Suprapubic skin (tissue), 4 donors: ENCODE data around the gene TCF7L2. TPM values are rescaled to one million over a fixed set of nuclear protein-coding genes. Genes with fewer than 3 reads are reported as not detected.

Source experiments
- DNase-seq, 2 donors: peaks; one replicate each; pipeline ENCODE4 v3.0.0-alpha.2; 2019; ENCODE audit warnings: low spot score in 2 of 2
- H3K27ac ChIP-seq: fragments of 200-600 bp; sonication (generic); one replicate; pipeline ENCODE4 v1.5.1; 2019
- H3K27me3 ChIP-seq: fragments of 200-600 bp; sonication (generic); one replicate; pipeline ENCODE4 v1.5.1; 2019
- H3K36me3 ChIP-seq: fragments of 200-600 bp; sonication (generic); one replicate; pipeline ENCODE4 v1.5.1; 2019
- H3K4me1 ChIP-seq: fragments of 200-600 bp; sonication (generic); one replicate; pipeline ENCODE4 v1.5.1; 2019
- H3K4me3 ChIP-seq: fragments of 200-600 bp; sonication (generic); one replicate; pipeline ENCODE4 v1.5.1; 2019; ENCODE audit warnings: mild to moderate bottlenecking
- H3K9me3 ChIP-seq: fragments of 200-600 bp; sonication (generic); one replicate; pipeline ENCODE4 v1.5.1; 2019
- EP300 ChIP-seq: sonication (generic); formaldehyde crosslinking; IDR thresholded peaks from one replicate; pipeline ENCODE4 v1.6.1; 2017; ENCODE audit warnings: antibody characterized with exemption
- POLR2A ChIP-seq, 2 donors: fragments of 450-650 bp; IDR thresholded peaks; one replicate each; pipeline ENCODE4 v1.6.1; 2017; ENCODE audit warnings: antibody characterized with exemption in 2 of 2, mild to moderate bottlenecking in 2 of 2, moderate library complexity in 2 of 2
- POLR2AphosphoS5 ChIP-seq, 3 donors: sonication (generic); formaldehyde crosslinking; IDR thresholded peaks; one replicate each; pipeline ENCODE4 v1.6.1; 2017; ENCODE audit warnings: antibody characterized with exemption in 3 of 3
- WGBS: methylation state at CpG from one replicate; pipeline ENCODE4 v1.1.5; 2018; 5-methylcytosine and 5-hydroxymethylcytosine counted together
- total RNA-seq, 4 donors: library from RNA; depleted of rRNA; stranded (reverse); fragments of >200 nt; gene quantifications; one replicate each; pipeline ENCODE4 v1.1.0, GENCODE V29; 2016
- TF ChIP-seq, protein P1 (sequence below), 2 donors: fragments of 200-600 bp in 1 of 2; fragments of 450-650 bp in 1 of 2; sonication (generic) in 1 of 2; IDR thresholded peaks; one replicate each; pipeline ENCODE4 v1.5.1; 2016 to 2019; ENCODE audit warnings: antibody characterized with exemption in 2 of 2, mild to moderate bottlenecking in 1 of 2, moderate library complexity in 1 of 2

The TCF7L2 gene
- total RNA-seq, 4 donors from 2014 or later = 9.9 to 23.3 (median 15.2) TPM

DNA sequence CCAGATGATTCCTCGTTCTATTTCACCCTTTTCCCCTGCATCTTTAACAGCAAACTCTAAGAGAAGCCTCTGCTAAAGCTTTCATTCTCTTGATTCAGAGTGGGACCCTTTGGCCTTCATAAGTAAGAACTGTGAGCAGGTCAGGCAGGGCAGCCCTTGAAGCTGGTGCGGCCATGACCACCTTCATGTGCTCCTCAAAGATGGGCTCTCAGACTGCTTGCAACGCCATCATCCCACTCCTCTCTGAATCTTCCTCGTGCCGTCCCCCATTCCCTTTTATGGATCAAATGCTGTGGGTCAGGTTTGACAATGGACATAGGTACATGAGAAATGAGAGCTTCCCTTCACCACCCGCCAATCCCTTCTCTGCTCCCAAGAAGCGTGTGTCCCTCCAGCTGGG is 207.4 kb downstream of the TCF7L2 start:
- Histone ChIP-seq H3K27me3 (no peaks in the 10 kb centered on the region), H3K4me3 (no peak overlapping the region), H3K4me1 (no peaks in the 10 kb centered on the region), H3K36me3 (peaks cover 72% of the 10 kb centered on the region), H3K27ac (no peak overlapping the region), H3K9me3 (no peaks in the 10 kb centered on the region)
- DNase-seq = no peak
- WGBS = 95% methylated on average over 7 of the region's 7 CpGs
- TF ChIP-seq, protein P1, sequence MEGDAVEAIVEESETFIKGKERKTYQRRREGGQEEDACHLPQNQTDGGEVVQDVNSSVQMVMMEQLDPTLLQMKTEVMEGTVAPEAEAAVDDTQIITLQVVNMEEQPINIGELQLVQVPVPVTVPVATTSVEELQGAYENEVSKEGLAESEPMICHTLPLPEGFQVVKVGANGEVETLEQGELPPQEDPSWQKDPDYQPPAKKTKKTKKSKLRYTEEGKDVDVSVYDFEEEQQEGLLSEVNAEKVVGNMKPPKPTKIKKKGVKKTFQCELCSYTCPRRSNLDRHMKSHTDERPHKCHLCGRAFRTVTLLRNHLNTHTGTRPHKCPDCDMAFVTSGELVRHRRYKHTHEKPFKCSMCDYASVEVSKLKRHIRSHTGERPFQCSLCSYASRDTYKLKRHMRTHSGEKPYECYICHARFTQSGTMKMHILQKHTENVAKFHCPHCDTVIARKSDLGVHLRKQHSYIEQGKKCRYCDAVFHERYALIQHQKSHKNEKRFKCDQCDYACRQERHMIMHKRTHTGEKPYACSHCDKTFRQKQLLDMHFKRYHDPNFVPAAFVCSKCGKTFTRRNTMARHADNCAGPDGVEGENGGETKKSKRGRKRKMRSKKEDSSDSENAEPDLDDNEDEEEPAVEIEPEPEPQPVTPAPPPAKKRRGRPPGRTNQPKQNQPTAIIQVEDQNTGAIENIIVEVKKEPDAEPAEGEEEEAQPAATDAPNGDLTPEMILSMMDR (IDR thresholded peaks at IDR 0.05) = no peak

DNA sequence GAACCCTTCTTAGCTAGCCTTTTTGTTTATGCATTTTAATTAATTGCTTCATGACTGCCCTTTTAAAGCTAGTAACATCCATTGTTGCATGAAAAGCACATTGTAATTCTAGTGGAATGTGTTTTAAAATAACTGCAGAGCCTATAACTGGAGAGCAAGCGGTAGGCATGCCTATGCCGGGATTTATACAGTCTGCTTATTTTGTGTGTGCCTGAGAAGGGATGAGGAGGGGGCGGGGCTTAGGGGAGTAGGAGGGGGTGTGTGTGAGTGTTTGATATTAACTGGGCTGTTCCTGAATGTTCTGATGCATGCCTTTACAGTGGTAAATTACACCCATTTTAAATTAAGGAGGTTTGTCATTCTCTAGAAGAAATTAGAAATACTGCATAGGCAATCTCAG is 208.1 kb downstream of the TCF7L2 start:
- WGBS = 63% methylated on average over 3 of the region's 3 CpGs
- DNase-seq = no peak
- no peak overlapping the region for H3K4me3 ChIP-seq
- no peaks in the 10 kb centered on the region for H3K4me1 ChIP-seq
- peaks cover 65% of the 10 kb centered on the region for H3K36me3 ChIP-seq
- no peaks in the 10 kb centered on the region for H3K9me3 ChIP-seq
- no peaks in the 10 kb centered on the region for H3K27me3 ChIP-seq
- no peak overlapping the region for H3K27ac ChIP-seq
- no peak for TF ChIP-seq POLR2AphosphoS5 (IDR thresholded peaks at IDR 0.05)
- TF ChIP-seq EP300 = no peak
- TF ChIP-seq POLR2A (IDR thresholded peaks at IDR 0.05) = no peak
- TF ChIP-seq, protein P1 (IDR thresholded peaks at IDR 0.05) = no peak

DNA sequence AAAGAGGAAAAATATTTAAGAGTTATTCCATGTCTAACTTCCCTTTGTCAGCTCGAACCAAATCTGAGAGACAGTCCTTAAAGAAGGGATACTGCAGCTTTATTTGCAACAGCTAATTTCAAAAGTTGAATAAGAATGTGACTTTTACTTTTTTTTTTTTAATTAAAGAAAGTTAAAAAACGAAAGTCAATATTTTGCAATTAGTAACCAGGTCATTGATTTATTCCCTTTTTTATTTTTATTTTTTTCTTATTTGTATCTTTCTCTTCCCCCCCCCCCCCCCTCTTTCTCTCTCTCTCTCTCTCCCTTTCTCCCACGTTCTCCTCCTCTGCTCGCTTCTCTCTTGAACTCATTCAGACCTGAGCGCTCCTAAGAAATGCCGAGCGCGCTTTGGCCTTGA is 209.5 kb downstream of the TCF7L2 start:
- Histone ChIP-seq H3K27ac (no peak overlapping the region), H3K9me3 (no peaks in the 10 kb centered on the region), H3K36me3 (peaks cover 57% of the 10 kb centered on the region), H3K27me3 (no peaks in the 10 kb centered on the region), H3K4me3 (no peak overlapping the region), H3K4me1 (peaks cover 4% of the 10 kb centered on the region)
- no peak for DNase-seq
- TF ChIP-seq, protein P1 (IDR thresholded peaks at IDR 0.05) = no peak
- TF ChIP-seq POLR2AphosphoS5 (IDR thresholded peaks at IDR 0.05) = no peak
- WGBS = 90% methylated on average over 8 of the region's 8 CpGs

DNA sequence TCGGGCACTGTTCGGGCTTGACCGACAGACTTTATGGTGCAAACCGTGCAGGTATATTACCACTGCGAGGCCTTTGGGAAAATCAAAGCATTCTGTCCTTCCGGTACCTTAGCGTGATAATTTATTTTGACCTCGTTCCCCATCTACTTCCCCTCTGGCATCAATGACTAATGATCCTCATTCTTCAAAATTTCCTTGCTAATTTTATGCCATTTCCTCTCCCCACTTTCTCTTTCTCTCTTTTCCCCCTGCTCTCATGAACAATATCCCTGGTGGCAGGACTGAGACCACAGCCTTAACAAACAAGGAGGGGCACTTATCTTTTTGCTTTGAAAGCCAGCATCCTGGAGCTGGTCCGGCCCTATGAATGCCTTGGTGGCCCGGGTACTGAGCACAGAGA is 210.6 kb downstream of the TCF7L2 start:
- peaks cover 4% of the 10 kb centered on the region for H3K4me1 ChIP-seq
- no peaks in the 10 kb centered on the region for H3K9me3 ChIP-seq
- WGBS = 84% methylated on average over 10 of the region's 10 CpGs
- peaks cover 55% of the 10 kb centered on the region for H3K36me3 ChIP-seq
- TF ChIP-seq EP300 = no peak
- DNase-seq = no peak
- no peak overlapping the region for H3K27ac ChIP-seq
- no peaks in the 10 kb centered on the region for H3K27me3 ChIP-seq
- H3K4me3 ChIP-seq = no peak overlapping the region

DNA sequence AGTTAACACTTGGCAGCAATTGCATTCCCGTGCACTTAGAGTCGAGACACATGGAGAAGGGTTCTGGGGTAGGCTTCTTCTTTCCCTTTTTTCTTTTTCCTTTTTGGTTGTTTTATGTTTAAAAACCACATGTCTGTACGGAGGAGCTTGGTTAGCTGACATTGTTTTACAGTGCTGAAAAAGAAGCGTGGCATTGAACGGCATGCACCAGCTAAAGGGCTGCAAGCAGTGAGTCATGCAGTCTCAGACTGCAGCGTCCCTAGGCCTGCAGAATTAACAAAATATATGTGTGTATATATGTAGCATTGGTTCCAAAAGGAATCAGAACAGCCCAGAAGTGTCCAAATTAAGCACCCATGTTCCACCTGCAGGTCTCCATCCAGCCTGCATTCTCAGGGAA is 211.0 kb downstream of the TCF7L2 start:
- H3K9me3 ChIP-seq = no peaks in the 10 kb centered on the region
- no peak overlapping the region for H3K27ac ChIP-seq
- H3K36me3 ChIP-seq = peaks cover 55% of the 10 kb centered on the region
- no peak overlapping the region for H3K4me3 ChIP-seq
- DNase-seq = no peak
- no peaks in the 10 kb centered on the region for H3K27me3 ChIP-seq
- 80% methylated on average over 6 of the region's 6 CpGs for WGBS
- peaks cover 4% of the 10 kb centered on the region for H3K4me1 ChIP-seq
- no peak for TF ChIP-seq EP300
- TF ChIP-seq, protein P1 (IDR thresholded peaks at IDR 0.05) = no peak
- no peak for TF ChIP-seq POLR2AphosphoS5 (IDR thresholded peaks at IDR 0.05)
- no peak for TF ChIP-seq POLR2A (IDR thresholded peaks at IDR 0.05)

DNA sequence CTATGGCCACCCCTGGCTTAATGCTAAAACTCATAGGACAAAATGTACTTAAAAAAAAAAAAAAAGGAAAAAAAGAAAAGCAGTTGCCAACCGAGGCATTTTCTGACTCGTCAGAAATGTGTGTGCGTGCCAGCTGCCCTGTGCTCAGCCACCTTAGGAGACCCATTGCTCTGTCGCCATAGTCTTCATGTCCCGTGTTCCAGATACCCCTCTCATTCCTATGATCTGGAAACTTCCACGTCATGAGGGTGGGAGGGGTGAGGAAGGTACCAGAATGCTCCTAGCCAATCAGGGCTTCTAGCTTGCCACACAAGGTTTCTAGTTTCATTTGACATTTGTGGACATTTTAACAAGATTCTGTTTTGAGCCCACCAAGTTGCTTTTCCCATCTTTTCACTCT is 212.9 kb downstream of the TCF7L2 start:
- WGBS = 64% methylated on average over 6 of the region's 6 CpGs
- Histone ChIP-seq H3K36me3 (peaks cover 41% of the 10 kb centered on the region), H3K27me3 (no peaks in the 10 kb centered on the region), H3K4me1 (peaks cover 4% of the 10 kb centered on the region), H3K27ac (no peak overlapping the region), H3K9me3 (no peaks in the 10 kb centered on the region), H3K4me3 (no peak overlapping the region)
- no peak for TF ChIP-seq POLR2AphosphoS5 (IDR thresholded peaks at IDR 0.05)
- no peak for TF ChIP-seq POLR2A (IDR thresholded peaks at IDR 0.05)
- no peak for TF ChIP-seq EP300
- TF ChIP-seq, protein P1 (IDR thresholded peaks at IDR 0.05) = no peak
- no peak for DNase-seq
